ENCODE results near the gene TMEM144.

Gene TMEM144

GRCh38 chr4:158304694-158305093, 94.4 kb downstream of the TMEM144 start:
- H3K27ac ChIP-seq, result no peak overlapping the region
- TF ChIP-seq, protein P1, sequence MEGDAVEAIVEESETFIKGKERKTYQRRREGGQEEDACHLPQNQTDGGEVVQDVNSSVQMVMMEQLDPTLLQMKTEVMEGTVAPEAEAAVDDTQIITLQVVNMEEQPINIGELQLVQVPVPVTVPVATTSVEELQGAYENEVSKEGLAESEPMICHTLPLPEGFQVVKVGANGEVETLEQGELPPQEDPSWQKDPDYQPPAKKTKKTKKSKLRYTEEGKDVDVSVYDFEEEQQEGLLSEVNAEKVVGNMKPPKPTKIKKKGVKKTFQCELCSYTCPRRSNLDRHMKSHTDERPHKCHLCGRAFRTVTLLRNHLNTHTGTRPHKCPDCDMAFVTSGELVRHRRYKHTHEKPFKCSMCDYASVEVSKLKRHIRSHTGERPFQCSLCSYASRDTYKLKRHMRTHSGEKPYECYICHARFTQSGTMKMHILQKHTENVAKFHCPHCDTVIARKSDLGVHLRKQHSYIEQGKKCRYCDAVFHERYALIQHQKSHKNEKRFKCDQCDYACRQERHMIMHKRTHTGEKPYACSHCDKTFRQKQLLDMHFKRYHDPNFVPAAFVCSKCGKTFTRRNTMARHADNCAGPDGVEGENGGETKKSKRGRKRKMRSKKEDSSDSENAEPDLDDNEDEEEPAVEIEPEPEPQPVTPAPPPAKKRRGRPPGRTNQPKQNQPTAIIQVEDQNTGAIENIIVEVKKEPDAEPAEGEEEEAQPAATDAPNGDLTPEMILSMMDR (conservative IDR thresholded peaks at IDR 0.05), result no peak
- no peak for TF ChIP-seq ZFX (IDR thresholded peaks at IDR 0.05)
